GM19452 (cell line): ENCODE measurements around the gene RASEF.
"Not testable (repeated sequence)": the region's sequence is repeated elsewhere in the genome, so short reads cannot be mapped to it uniquely, and the experiment has no call there.

Experiments
- ATAC-seq: cut with Tn5 transposase; IDR thresholded peaks from one replicate; pipeline ENCODE4 v1.9.1; 2021; ENCODE audit not compliant: unreplicated experiment

RASEF gene

GRCh38 chr9:83062651-83063527, at the start of gene RASEF:
Gene RASEF (minus strand): TSS chr9:83063142. CDS start chr9:83062867, 275 bp downstream.
- ATAC-seq, result no peak

DNA sequence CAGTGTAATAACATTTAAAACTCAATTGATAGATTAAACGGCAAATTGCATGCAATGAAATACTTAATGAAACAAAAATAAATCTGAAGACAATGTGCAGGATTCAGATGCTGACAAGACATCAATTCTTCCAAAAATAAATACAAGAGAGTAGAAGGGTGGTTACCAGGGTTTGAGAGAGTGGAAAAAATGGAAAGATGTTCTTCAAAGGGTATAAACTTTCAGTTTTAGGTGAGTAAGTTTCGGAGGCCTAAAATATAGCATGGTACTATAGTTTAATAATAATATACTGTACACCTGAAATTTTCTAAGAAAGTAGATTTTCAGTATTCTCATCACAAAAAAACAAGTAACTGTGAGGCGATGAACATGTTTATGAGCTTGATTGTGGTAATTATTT, 48.2 kb upstream of the RASEF start:
- no peak for ATAC-seq

GRCh38 chr9:83109296-83109695, 46.4 kb upstream of the RASEF start:
- ATAC-seq, result no peak

- ATAC-seq, result no peak
Observed at GRCh38 chr9:83108208-83108607, 45.3 kb upstream of the RASEF start.

DNA sequence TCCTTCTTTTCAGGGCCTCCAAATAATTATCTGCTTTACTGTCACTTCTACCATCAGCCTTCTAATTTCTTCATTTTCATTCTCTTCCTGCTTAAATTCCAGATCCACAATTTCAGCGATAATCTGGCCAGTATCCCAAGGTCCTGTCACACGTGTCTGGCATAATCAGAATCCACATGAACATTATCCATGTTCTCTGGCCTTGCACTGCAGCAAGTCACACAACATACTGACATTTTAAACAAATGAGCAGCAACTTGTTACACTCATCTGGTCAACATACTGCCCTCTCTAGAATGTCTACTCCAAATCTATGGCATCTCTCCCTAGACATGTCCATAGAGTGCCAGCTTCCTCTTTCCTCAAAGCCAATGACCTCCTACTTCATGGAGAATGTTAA, 43.8 kb upstream of the RASEF start:
- no peak for ATAC-seq

DNA sequence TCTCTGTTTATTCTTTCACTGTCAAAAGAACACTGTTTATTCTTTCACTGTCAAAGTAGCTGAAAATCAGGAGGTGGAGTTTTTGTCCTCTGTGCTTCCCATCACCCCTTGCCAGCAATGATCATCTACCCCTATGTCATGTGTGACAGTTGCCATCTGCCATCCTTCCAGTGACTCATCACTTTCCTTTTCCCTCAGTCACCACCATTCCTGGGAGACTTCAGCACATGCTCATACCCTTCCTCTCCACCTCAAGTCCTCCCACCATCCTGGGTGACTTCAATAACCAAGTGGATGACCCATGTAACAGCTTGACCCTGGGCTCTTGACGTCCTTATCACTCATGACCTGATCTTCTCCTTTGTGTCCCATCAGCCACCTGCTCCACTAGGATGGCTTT, 43.3 kb upstream of the RASEF start:
- ATAC-seq, result no peak

DNA sequence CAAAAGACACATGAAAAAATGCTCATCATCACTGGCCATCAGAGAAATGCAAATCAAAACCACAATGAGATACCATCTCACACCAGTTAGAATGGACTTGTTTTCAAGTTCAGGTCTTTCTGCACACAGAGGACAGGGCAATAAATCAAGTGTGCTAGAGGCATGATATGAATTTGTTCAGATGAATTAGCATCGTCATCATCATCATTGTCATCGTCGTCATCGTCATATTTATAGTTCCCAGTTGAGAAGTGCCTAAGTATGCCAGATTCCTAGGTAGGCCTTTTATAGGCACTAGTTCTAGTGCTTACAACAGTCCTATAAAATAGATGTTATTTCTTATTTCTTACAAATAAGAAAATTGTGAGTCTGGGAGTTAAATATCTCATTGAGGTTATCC, 34.7 kb upstream of the RASEF start:
- no peak for ATAC-seq

DNA sequence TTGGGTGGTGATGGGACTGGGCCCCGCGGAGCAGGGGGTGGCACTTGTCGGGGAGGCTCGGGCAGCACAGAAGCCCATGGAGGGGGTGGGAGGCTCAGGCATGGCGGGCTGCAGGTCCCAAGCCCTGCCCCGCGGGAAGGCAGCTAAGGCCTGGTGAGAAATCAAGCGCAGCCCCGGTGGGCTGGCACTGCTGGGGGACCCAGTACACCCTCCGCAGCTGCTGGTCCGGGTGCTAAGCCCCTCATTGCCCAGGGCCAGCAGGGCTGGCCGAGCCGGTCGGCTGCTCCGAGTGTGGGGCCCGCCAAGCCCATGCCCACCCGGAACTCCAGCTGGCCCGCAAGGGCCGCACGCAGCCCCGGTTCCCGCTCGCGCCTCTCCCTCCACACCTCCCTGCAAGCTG, 30.4 kb upstream of the RASEF start:
- not testable (repeated sequence) for ATAC-seq

DNA sequence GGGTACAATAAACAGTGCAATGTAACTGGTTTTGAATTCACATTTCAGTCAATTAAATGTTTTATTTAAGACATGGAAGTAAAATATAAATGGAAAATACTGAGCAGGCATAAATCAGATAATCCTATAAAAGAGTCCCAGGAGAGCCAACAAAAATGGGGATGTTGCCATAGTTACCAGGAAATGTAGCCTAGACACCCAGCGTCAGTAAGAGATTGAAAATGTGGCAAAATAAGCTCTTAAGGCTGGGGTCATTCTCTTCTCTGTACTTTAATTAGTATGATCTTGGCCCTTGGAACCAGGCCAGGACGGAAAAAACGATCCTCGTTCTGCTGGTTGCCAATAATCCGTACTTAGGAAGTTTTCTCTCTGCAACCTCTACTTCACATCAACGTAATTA, 18.9 kb upstream of the RASEF start:
- no peak for ATAC-seq

DNA sequence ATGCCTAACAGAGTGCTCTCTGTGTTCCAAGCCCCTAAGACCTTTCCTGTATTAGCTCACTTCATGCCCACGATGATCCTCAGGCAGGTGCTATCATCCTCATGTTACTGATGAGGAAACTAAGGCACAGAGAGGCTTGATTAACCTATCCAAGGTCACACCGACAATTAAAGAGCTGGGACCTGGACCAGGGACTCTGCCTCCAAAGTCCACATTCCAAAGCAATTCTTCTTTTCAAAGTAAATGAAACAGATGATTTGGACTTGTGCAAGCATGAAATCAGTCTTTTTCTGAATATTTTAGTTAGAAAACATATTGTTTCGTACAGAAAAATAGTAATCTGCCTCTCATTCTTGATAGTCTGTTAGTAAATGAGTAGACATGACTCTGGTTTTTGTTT, 18.1 kb upstream of the RASEF start:
- ATAC-seq, result no peak

DNA sequence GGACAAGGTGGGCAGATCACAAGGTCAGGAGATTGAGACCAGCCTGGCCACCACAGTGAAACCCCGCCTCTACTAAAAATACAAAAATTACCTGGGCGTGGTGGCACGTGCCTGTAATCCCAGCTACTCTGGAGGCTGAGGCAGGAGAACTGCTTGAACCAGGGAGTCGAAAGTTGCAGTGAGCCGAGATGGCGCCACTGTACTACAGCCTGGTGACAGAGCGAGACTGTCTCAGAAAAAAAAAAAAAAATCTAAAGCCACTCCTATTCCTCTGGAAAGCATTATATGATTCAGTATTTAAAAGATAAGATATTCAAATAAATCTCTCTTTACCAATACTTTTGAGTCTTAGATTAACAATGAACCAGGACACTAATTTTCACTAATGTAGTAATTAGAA, 13.0 kb upstream of the RASEF start:
- not testable (repeated sequence) for ATAC-seq

- ATAC-seq, result not testable (repeated sequence)
Observed at GRCh38 chr9:83072498-83072897, 9.6 kb upstream of the RASEF start.

GRCh38 chr9:83071626-83072025, 8.7 kb upstream of the RASEF start:
- no peak for ATAC-seq

DNA sequence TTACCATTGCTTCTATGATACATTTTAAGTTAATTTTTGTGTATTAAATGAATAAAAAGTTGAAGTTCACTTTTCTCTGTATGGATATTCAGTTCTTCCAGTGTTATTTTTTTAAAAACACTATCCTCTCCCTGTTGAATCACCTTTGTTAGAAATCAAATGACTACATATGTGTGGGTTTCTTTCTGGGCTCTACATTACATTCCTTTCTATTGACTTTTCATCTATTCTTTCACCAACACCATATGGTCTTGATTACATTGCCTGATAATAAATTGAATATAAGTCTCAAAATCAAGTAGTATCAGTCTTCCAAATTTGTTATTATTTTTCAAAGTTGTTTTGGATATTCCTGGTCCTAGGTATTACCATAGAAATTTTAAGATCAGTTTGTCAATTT, 7.3 kb upstream of the RASEF start:
- no peak for ATAC-seq

DNA sequence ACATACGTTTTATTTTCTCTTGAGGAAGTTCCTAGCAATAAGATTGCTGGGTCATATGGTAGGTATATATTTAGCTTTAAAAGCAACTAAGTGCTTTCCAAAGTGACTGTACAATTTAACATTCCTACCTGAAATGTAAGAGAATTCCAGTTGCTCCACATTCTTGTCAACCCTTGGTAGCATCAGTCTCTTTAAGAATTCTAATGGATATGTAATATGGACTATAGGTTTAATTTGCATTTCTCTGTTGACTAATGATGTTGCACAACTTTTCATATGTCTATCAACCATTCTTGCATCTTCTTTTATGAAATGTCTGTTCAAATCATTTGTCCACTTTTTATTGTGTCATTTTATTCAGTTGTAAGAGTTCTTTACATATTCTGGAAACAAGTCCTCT, 6.7 kb upstream of the RASEF start:
- no peak for ATAC-seq

DNA sequence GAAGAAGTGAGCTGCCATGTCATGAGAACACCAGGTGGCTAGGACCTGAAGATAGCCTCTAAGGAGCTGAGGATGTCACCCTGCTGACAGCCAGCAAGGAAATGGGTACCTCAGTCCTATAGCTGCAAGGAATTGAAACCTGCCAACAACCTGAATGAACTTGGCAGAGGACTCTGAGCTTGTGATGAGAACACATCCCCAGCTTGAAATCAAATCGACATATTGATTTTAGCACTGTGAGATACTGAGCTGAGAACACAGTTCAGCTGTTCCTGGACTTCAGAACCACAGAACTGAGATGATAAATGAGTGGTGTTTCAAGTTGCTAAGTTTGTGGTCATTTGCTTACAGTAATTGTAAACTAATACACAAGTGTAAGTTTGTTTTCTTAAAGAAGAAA, 5.5 kb upstream of the RASEF start:
- ATAC-seq, result no peak

GRCh38 chr9:83067579-83067978, 4.6 kb upstream of the RASEF start:
- ATAC-seq, result no peak

GRCh38 chr9:83066771-83067170, 3.8 kb upstream of the RASEF start:
- no peak for ATAC-seq

DNA sequence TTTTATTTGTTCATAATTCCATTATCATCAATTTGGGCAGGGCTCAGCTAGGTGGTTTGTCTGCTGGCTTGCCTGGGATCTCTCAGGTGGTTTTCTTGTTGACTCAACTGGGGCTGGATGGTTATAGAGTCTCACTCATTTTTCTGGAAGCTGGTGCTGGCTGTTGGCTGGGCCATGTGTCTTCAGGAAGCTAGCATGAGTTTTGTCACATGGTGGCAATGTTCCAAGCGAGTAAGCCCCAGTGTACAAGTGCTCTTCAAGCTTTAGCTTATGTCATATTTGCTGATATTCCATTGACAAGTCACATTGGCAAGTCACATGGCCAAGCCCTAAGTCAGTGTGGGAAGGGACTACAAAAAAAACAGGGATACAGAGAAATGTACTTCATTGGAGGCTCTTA, 2.3 kb upstream of the RASEF start:
- ATAC-seq, result no peak

DNA sequence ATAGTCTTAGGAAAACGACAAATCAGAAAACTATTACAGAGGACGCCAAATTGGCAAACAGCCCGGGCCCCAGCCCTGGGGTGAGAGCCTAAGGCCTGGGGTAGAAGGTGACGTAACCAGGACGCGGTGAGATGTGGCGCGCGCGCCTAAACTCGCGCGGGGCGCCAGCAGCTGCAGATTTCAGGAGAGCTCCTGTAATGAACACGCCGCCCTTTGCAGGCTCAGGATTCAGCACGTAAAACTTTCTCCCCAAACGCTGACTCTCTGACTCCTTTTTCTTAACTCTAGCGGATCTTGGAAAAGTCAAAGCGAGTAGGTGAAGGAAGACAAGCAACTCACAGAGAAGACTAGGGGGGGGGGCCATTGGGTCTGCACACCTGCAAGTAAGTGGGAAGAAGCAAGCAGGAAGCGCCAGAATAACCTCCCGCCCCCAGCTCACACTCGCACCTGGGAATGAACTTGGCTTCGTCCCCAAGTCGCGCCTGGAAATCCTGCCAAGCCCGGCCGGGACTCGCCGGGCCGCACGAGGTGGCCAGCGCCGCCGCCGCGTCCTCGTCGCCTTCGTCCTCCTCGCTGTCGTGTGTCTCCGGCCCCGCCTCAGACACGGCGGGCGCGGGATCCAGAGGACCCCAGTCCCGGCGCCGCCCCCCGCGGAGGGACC, 822 bp downstream of the RASEF start:
- ATAC-seq, result no peak

- ATAC-seq, result no peak
Observed at GRCh38 chr9:83061036-83061435, 1.9 kb downstream of the RASEF start.

GRCh38 chr9:83060556-83060955, 2.4 kb downstream of the RASEF start:
- ATAC-seq, result no peak

GRCh38 chr9:83059417-83059816, 3.5 kb downstream of the RASEF start:
- ATAC-seq, result no peak
